Activated CD8-positive, alpha-beta memory T cell treated with anti-CD3 and anti-CD28 coated beads, Interleukin-2, amount 50 U/mL, for 4 hours (primary cell): Measurements from ENCODE around the gene RBM20.
"Not testable (repeated sequence)": the region's sequence is repeated elsewhere in the genome, so short reads cannot be mapped to it uniquely, and the experiment has no call there.

Experiments used
- DNase-seq: peaks from one replicate; pipeline ENCODE4 v3.0.0-alpha.2; 2020

The RBM20 gene

DNA sequence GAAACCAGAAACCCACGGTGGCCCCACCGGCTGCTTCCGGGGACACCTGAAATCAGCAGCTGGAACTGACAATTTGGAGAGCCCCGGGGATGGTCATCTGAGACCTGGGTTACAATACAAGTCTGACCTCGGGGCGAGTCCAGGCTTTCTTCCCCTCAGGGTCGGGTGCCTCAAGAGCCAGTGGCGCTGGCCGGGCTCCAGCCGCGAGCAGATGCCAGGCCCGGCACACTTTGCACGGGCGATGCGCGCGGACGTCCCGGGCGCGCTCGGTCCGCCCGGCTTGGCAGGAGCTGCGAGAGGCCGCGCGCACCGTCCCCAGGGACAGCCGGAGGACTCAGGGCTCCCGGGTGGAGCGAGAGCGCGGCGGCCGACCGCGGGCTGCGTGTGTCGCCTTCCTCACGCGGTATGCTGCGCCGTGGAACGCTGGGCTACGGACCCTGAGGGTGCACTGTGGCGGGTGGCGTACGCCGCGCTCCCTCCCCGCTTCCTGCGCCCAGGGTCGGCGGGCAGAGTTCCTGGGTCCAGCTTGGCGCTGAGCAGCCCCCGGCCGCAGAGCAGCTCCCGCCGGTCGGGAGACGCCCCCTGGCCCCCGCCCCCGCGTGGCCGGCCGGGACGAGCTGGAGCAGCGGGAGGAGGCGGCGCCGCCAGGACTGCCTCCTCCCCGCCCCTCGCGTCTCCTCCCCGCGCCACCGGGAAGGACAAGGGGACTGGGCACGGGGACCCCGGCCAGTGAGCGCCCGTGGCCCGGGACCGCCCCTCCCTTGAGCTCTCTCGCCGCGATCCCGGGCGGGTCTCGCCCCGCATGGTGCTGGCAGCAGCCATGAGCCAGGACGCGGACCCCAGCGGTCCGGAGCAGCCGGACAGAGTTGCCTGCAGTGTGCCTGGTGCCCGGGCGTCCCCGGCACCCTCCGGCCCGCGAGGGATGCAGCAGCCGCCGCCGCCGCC is at the start of gene RBM20:
RBM20 (plus strand) TSS at position 684 of the 945 bp plus-strand sequence; CDS start at position 803, 119 bp downstream.
- DNase-seq: peak; percentile 29

DNA sequence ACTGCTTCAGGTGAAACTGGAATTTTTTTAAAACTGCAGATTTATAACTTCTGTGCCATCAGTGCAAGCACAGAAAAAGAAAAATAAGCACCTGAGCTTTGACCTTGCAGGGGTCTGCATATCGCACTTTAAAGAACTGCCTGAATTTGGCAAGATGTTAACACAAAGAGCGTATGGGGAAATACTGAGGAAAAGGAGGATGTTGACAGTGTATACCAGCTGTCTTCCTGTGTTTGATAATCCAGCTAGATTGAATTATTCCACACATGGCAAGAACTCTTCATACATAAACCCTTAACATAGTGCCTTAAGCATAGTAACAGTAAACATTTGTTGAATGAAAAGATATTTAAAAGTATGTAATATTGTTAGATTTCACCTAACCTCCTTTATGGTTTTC is 46.7 kb upstream of the RBM20 start:
- no peak for DNase-seq

DNA sequence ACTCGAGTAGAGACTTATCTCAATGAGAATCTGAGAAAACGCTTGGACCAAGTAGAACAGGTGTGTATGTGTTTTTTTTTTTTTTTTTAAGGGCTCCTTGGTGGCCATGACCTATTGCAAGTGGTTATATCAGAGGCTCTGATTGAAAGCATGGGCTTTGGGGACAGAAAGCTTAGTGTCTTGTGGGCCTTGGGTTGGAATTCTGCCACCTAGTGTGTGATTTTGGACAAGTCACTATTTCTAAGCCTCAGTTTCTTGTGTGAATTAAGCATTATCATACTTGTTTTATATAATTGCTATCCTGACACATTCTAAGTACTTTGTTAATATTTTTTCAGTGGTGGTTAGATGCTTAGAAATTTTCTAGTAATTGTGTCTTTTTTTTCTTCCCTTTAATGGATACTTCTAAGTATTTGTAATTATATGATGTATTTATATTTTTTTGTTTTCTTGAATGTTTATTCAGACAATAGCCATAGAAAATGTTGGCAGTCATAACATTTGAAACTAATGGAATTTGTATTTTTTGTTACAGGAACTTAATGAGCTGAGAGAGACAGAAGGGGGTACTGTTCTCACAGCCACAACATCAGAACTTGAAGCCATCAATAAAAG is 43.5 kb upstream of the RBM20 start:
- no peak for DNase-seq

DNA sequence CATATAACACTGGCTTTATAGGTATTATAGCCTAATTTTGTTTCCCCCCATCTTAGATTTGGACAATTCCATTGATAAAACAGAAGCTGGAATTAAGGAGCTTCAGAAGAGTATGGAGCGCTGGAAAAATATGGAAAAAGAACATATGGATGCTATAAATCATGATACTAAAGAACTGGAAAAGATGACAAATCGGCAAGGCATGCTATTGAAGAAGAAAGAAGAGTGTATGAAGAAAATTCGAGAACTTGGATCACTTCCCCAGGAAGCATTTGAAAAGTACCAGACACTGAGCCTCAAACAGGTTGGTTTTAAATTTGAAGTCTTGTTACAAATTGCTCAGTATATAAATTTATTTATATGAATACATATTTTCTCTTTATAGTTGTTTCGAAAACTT is 42.6 kb upstream of the RBM20 start:
- no peak for DNase-seq

DNA sequence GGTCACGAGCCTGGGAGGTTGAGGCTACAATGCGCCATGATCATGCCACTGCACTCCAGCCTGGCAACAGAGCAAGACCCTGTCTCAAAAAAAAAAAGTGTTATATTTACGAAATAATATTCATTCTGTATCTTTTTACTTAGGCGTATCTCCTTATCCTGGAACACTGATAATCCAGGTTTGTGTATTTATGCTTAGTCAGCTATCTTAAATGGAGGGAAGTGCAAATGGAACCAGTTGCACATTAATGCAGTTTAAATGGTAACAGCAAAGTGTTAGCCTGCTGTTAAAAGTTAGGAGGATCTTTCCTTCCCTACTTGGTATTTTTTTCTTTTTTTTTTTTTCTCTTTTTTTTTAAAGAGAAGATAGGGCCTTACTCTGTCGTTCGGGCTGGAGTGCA is 36.0 kb upstream of the RBM20 start:
- DNase-seq: no peak

DNA sequence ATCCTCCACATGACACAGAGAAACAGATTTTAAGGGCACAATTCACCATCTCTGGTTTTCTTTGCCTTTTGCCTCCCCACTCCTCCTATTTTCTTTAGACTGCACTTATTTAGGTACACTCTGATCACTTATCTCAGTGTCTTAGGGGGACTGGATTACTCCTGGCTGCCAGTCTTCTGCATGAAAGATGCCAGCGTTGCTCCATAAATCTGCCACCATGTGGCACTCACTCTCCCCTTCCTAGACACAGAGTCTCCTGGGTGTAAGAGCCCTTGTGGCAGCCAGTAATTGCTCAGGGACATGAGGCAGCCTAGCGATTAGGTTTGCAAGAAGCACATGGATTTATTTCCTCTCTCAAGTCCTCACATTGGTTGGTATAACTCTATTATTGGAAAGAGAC is 34.5 kb upstream of the RBM20 start:
- DNase-seq: no peak

DNA sequence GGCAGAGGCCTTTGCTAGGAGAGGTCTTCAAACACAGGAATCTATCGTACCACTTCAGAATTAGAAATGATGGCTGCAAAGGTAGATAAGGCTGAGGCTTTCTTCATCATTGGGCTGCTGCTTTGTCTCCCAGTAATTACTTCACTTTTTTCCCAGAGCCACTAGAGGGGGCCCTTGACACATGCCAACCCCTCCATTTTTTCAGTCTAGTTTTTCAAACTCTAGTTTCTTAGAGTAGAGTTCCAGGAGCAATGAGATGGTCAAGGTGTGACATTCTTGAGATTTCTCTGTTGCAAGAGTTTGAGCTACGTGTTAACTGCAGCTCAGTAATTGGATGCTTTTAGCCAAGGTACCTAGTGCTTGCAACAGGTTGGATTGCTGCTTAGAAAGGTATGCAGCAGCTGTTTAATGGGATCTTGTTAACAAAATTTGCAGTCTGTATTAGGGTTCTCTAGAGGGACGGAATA is 33.8 kb upstream of the RBM20 start:
- DNase-seq: peak; percentile 50

DNA sequence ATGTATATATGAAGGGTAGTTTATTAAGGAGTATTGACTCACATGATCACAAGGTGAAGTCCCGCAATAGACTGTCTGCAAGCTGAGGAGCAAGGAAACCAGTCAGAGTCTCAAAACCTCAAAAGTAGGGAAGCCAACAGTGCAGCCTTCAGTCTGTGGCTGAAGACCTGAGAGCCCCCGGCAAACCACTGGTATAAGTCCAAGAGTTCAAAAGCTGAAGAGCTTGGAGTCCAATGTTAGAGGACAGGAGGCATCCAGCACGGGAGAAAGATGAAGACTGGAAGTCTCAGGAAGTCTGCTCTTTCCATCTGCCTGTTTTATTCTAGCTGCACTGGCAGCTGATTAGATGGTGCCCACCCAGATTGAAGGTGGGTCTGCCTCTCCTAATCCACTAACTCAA is 33.4 kb upstream of the RBM20 start:
- not testable (repeated sequence) for DNase-seq

DNA sequence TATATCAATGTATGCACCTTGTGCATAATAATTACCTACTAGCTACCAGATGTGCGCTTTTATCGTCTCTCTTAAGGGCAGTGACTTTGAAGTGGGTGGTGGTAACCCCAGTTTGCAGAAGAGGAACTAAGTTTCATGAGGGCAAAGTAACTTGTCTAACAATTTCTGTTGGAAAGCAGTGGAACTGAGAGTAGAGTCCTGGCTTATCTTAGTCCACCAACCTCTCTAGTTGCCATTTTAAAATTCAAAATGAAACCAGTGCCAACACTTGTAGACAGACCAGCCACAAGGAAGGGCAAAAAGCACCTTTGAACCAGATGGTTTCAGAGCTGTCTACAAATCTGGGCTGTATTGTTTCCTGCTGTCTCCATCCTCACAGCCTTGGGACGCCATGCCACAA is 32.0 kb upstream of the RBM20 start:
- DNase-seq: no peak

DNA sequence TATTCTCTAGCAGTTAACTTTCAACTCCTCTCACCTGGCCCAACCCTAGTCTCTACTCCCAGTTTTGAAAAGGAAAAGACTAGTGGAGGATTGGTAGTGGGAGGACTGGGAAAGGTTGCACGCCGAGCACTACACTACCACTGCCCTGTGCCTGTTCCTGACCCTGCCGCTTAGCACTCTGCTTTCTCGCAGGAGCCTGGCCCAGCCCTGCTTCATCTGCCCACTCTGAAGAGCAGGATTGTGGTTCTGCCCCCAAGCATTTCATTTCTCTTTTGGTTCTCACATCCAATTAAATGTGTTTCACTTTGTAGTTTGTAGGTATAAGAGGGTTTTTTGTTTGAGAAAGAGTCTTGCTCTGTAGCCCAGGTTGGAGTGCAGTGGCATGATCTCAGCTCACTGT is 31.5 kb upstream of the RBM20 start:
- no peak for DNase-seq

DNA sequence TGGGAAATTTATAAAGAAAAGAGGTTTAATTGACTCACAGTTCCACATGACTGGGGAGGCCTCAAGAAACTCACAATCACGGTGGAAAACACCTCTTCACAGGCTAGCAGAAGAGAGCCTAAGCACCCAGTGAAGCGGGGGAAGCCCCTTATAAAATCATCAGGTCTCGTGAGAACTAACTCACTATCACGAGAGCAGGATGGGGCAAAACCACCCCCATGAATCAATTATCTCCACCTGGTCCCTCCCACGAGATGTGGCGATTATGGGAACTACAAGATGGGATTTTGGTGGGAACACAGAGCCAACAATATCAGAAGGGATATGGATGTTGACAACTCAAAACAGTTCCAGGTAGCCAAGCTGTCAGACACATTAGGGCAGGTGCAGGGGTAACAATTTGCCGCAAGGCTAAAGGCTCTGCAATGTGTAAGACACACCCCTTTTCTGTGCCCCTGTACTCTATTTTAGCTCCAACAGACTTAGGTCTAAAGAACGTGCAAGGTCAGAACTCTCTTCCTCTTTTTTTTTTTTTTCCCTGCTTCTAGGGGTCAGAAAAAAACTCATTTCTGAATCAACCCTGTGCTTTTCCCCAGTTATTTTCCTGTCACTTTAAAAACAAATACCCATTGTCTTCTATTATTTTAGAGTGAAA is 30.7 kb upstream of the RBM20 start:
- DNase-seq: no peak

DNA sequence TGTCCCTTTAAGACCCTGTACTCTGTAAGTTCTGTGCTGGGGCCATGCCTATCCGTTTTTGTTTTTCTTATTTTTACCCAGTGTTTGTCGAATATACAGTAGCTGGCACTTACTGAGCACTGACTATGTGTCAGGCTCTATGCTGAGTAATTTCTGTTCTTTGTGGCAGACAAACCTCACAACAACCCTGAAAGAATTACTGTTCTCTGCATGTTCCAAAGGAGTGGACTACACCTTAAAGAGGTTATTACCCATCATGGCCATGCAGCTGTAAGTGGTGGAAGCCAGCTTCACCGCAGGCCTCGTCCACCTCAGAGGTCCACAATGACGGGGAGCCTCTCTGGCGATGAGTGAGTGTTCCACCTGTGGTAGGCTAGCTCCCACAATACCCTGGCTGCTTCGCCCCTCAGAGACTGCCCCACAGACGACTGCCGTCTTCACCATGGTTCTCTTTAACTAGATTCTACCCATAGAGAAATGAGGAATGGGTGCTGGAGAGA is 30.1 kb upstream of the RBM20 start:
- DNase-seq: no peak

DNA sequence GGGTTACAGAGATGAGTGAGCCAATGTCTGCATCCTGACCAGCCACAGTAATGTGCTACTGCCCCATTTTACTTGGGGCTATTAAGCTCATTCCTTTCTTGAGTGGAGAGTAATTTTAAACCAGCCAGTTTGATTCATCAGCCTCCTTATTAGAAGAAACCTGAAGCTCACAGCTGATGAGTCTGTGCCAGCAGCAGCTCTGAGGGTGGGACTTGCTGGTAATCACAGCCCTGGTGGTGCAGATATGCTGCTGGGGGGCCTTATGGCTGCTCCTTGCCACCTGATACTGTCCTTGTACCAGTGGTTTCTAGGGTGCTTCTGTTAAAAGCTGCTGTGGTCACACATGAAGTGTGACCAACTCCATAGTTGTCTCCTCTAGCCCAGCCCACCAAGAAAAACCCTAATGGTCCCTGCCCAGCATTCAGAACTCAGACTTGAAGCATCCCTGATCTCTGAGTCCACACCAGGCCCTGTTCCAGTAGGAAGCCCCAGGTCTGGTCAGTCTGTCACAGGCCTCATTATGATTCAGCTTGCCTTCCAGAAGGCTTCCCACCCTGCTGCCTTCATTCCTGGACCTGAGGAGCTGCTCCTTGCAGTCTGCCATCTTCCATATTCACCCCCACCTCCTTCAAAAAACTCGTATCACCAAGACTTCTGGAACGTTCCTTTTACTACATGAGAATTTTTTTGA is 28.9 kb upstream of the RBM20 start:
- DNase-seq: no peak

DNA sequence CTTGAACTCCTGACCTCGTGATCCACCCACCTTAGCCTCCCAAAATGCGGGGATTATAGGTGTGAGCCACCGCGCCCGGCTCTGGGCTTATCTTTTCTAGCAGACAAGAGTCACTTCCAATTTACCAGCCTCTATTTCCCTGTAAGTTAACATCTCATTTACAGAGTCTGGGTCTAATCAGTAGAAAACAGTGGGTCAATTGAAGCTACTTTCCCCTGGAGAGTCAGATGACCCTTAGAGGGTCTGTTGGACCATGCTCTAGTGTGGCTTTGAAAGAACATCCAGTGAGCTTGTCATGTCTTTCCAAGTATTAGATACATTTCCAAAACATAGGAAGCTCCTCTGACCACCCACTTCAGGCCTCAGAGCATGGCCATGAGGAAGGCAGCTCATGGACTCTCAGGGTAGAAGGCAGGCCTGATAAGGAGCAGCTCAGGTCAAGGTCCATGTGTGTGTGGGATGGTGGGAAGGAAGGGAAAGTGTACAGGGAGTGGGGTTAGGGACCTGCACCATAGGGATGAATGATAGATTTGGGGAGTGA is 27.6 kb upstream of the RBM20 start:
- no peak for DNase-seq

DNA sequence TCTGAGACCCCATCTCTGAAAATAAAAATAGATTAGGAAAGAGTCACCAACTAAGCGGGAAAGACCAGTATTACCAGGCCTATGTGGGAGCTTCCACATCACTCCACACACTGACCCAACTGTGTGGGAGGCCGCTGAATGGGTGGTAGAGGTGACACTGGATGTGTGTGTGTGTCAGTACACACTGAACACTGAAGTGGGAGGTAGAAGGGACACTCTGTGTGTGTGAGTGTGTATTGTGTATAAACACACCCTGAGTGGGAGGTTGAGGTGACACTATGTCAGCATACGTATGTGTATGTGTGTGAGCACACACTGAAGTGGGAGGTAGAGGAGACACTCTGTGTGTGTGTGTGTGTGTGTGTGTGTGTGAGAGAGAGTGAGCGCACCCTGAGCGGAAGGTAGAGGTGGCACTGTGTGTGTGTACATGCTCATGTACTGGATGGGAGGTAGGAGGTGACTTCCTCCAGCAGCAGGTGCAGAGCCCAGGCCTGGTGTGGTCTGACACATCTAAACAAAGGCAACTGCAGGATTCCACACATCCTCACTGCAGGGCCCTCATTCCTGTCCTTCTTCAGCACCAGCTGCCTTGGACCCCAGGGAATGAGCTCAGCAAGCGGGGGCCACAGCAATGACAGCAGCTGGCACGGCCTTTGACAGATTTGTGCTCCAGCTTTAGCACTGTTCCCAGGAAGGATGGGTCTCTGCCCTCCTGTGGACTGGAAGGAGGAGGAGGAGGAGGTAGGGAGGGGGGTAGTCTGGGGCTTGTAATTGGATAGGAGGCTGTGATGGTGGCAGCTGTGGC is 26.5 kb upstream of the RBM20 start:
- DNase-seq: no peak

DNA sequence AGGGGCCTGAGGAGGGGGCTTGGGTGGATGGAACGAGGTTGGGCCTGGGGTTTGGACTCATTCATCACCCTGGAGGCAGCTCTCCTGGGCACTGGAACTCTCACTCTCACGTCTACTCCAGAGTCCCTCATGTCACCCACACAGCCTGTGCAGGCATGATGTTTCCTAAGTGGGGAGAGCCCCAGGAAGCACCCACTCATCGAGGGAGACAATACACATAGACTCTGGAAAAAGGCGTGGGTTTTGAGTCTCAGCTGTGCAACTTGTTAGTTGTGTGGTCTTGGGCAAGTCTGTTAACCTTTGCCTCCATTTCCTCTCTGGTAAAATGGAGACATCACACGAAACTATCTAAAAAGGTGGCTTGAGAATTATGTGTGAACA is 25.9 kb upstream of the RBM20 start:
- no peak for DNase-seq

DNA sequence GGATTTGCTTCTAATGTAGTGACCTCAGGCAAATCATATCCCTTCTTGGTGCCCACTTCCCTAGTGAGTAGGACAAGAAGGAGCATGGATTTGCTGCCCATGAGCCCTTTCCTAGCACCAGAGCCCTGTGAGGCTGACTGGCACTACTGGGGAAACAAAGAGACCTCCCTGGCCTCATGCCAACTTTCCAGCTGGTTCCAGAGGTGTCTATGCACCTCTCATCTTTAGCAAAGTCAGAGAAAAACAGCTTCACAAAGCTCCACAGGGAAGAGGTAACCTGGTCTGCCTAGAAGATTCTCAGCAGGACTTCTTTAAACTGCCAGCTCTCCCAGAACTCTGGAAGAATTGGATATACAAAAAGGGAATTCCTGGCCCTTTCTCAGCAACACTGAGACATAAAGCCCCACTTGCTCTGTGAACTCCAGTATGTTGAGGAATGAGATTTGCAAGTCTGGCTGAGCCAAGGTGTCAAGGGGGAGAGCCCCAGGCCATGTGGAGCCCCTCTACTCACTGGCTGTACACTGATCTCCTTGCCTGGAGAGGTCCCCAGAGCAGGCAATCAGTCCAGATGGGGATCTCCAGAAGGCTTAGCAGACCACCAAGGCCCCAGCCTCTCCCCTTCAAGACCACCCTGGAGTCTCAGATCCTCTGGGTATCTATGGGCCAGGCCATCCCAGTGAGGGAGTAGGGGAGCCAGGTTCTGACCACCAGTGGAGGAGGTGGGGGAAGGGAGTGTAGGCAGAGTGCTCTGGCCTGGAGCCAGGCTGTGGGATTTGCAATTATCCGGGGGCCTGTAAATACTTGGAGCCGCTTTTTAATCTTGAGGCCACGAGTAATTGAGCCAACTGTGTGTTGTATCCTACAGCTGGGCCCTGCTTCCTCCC is 24.4 kb upstream of the RBM20 start:
- no peak for DNase-seq

DNA sequence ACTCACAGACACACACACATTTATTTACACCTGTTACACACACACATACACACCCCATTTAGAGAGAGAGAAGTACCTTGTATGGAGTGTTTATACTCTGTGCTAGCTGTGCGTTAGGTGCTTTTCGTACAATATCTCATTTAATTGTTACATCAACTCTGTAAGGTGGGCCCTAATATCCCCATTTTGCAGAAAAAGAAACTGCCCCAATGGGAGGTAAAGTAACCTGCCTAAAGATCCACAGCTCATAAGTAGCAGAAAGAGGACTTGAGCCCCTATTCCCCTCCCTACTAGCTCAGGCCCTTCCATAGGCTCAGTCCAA is 23.8 kb upstream of the RBM20 start:
- no peak for DNase-seq

DNA sequence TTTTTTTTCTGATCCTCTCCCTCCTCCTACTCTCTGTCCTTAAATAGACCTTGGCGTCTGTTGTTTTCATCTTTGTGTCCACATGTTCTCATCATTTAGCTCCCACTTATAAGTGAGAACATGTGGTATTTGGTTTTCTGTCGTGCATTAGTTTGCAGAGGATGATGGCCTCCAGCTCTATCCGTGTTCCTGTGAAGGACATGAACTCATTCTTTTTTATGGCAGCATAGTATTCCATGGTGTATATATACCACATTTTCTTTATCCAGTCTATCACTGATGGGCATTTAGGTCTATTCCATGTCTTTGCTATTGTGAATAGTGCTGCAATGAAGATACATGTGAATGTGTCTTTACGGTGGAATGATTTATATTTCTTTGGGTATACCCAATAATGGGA is 20.8 kb upstream of the RBM20 start:
- DNase-seq: not testable (repeated sequence)

DNA sequence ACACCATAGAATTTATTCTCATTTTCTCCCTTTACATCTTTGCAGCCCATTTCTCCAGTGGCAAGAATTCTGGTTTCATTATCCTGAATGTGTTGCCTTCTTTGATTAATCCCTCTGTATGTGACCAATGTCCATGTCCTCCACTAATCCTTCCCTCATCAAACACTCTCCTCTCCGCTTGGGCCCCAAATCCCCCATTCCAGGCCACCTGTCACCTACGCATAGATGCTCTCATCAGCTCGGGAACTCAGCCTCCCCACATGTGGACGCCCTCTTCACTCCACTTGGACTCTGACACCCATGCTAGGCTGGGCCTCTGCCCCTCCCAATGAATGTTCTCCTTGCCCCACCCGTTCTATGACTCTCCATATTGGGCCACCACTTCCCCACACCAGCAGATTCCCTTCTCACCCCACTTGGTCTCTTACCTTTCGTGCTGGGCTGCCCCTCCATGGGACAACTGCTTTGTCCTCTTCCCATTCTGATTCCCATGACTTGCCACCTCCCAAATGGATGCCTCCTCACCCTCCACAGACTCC is 18.7 kb upstream of the RBM20 start:
- DNase-seq: no peak
